Renal cortex interstitium (tissue), 11 donors: Measurements from ENCODE around the gene TTI1. TPM values are rescaled to one million over a fixed set of nuclear protein-coding genes. Genes with fewer than 3 reads are reported as not detected.

Experiments used
- DNase-seq, 11 donors: peaks; one replicate each; pipeline ENCODE4 v3.0.0-alpha.2; 2013; ENCODE audit warnings: low read depth in 9 of 11, low spot score in 4 of 11; ENCODE audit errors: extremely low read depth in 1 of 11
- polyA plus RNA-seq, 3 donors: library from polyadenylated mRNA; unstranded; fragments of 120-200 nt; gene quantifications; one replicate each; pipeline ENCODE4 v1.2.1, GENCODE V29; 2013; ENCODE audit not compliant: insufficient read length in 3 of 3

Gene TTI1
- polyA plus RNA-seq, 3 donors = 29.5 to 32.1 (median 30.4) TPM

DNA sequence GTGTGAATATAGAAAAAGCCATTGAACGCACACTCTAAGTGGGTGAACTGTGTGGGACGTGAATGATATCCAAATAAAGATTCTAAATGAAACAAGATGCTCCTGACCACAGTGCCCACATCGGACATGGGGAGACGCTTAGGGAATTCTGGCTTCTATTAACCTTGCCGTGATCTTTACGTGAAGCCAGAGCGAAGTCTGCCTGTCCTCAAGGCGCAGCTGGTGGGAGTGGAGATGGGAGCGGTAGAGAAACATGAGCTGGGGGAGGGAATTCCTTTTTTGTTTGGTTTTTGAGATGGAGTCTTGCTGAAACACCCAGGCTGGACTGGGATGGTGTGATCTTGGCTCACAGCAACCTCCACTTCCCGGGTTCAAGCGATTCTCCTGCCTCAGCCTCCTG is 84.3 kb downstream of the TTI1 start:
- no peak for DNase-seq

DNA sequence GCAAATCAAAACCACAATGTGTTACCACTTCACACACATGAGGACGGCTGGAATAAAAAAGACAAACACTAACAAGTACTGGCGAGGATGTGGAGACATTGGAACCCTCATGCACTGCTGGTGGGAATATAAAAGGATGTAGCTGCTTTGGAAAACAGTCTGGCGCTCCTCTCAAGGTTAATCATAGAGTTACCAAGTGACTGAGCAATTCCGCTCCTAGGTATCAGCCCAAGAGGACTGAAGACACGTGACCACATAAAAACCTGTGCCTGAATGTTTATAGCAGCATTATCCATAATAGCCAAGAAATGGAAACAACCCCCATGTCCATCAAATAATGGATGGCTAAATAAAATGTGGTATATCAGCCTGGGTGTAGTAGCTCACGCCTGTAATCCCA is 85.3 kb downstream of the TTI1 start:
- no peak for DNase-seq

GRCh38 chr20:37946946-37947345 is 86.3 kb downstream of the TTI1 start:
- no peak for DNase-seq

DNA sequence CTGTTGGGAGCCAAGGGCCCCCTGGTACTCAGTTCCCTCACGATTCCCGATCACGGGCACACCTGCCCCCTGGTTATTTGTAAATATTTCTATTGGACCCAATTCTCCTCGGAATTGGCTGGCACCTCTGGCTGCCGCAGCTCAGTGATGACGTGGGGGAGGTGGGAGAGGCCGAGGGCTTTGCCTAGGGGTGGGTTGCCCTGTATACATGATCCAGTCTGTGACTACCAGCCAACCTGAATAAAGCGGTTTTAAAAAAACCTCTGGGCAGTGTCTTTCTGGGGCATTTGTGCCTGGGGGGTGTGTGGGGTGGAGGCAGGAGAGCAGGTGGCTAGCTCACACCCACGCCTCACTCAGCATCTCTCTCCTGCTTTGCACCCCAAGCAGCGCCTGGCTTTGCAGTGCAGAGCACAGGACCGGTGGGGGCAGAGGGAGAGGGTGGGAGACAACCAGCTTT is 88.1 kb downstream of the TTI1 start:
- DNase-seq = no peak

GRCh38 chr20:37944456-37944981 is 88.7 kb downstream of the TTI1 start:
- DNase-seq = no peak

- no peak for DNase-seq
These were observed 89.5 kb downstream of the TTI1 start for GRCh38 chr20:37943501-37944455.

GRCh38 chr20:37943033-37943432 is 90.2 kb downstream of the TTI1 start:
- DNase-seq = no peak

DNA sequence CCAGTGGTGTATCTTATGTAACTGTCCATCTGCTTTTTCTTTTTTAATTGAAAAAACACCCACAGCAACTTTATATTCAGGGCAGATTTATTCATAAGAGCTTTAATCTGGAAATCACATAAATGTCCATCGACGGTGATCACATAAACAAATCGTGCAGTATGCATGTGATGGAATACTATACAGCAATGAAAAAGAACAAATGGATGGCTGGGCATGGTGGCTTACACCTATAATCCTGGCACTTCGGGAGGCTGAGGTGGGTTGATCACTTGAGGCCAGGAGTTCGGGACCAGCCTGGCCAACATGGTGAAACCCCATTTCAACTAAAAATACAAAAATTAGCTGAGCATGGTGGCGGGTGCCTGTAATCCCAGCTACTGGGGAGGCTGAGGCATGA is 91.3 kb downstream of the TTI1 start:
- no peak for DNase-seq

DNA sequence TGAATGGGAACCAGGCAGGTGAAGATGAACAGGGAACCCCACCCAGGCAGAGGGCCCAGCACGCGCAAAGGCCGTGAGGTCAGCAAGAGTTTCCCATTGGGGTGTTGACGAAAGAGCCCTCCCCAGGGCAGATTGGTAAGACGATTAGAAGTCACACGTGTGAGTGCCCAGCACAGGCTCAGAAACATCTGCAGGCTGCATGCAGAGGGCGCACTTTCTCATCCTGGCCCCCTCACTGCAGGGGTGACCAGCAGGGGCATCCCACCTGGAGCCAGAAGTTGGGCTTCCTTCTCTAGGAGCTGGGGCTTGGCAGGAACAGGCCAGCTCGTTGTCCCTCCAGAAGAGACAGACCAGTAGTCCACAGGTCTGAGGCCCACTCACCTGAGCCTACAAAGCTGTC is 91.9 kb downstream of the TTI1 start:
- DNase-seq = no peak

DNA sequence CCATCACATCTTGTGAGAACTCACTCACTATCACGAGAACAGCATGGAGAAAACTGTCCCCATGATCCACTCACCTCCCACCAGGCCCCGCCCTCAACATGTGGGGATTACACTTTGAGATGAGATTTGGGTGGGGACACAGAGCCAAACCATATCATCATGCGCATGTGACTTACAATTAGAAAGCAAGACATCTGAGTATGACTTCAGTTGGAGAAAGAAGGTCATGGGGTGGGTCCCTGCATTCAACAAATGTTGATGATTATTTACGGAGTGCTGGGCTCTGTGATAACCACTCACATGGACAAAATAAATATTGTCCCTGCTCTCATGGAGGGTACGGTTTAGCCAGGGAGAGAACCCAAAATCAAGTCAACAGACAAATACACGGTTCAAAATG is 92.4 kb downstream of the TTI1 start:
- DNase-seq = no peak

DNA sequence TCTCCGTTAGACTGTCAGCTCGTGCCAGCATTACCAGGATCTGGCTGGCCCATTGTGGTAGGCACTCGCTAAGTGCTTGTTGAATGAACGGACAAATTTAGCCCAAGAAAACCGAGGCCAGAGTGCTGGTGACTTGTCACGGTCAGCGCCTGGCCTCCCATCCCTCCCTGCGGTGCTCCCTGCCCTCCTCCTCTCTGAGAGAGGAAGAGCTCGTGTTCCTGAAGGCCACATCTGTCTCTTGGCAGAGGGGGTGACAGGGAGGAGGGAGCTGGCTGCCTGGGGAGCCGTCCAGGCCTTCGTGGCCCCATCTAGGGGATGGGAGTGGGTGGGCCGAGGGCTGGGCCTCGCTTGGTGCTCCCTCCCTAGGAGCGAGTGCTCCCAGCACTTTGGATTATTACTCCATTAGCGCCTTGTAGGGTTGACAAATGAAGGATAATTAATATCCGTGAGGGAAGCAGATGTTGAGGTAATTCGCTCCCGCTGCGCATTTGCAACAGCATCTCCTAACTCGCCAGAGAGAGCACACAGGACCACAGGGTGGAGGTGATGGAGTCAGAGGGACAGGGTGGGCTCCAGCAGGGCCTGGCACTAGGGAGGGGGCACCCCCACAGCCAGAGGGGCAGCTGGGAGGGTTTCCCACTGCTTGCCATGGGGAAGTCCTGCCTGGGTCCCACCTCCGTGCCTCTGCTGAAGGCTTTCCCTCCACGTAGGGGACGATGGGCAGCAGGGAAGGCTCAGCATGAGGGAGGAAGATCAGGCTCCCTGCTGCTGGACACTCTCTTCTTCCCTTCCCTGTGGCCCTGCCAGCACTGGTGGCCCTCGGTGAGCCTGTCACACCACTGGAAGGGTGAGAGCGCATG is 93.3 kb downstream of the TTI1 start:
- no peak for DNase-seq

- no peak for DNase-seq
These were observed 94.3 kb downstream of the TTI1 start for GRCh38 chr20:37938954-37939353.

GRCh38 chr20:37938181-37938750 is 95.0 kb downstream of the TTI1 start:
- DNase-seq = no peak

- DNase-seq = no peak
These were observed 95.6 kb downstream of the TTI1 start for GRCh38 chr20:37937686-37938085.

DNA sequence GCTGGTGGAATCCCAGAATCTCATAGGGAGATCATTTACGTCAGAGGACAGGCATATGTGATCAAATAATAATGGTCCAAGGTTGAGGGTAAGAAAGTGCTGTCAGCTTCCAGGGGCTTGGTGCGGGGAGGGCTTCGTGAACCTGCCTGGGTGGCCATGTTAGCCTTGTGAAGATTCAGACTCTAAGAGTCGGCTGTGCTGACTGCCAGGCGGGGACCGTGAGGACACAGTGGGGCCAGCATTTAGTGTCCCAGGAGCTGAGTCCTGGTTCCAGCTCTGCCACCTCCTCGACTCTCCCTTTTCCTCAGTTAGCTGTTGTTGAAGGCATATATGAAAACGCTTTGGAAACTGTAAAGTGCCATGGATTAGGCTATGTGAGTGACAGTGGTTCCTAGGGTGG is 96.8 kb downstream of the TTI1 start:
- no peak for DNase-seq

DNA sequence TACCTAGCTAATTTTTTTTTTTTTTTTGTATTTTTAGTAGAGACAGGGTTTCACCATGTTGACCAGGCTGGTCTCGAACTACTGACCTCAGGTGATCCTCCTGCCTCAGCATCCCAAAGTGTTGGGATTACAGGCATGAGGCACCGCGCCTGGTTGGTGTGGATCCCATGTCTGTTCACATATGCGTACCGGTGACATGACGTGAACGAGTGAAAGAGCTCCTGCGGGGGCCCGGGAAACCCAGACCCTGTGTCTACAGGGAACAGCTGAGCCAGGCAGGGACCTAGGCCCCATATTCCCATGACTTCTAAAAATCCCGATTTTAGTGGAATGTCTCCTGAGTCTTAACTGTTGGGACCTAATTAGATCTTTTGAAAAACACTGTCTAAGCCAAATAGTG is 97.2 kb downstream of the TTI1 start:
- no peak for DNase-seq

- no peak for DNase-seq
These were observed 97.8 kb downstream of the TTI1 start for GRCh38 chr20:37935435-37935834.

- DNase-seq = no peak
These were observed 98.5 kb downstream of the TTI1 start for GRCh38 chr20:37934634-37935375.
